CD4-positive, alpha-beta memory T cell (primary cell): ENCODE data around the gene SETBP1. TPM values are rescaled to one million over a fixed set of nuclear protein-coding genes. Genes with fewer than 3 reads are reported as not detected.

Experiments
- CTCF ChIA-PET: fragments of 350-600 bp; sonication (Branson Sonifier 250); formaldehyde crosslinking; loops from one replicate; lab custom pipeline; 2021; ENCODE audit warnings: inconsistent platforms; ENCODE audit not compliant: partially characterized antibody; lab: Charles Lee
- POLR2A ChIA-PET: fragments of 350-600 bp; sonication (Branson Sonifier 250); formaldehyde crosslinking; loops from one replicate; lab custom pipeline; 2021; ENCODE audit not compliant: partially characterized antibody; lab: Charles Lee
- DNase-seq, 5 donors: peaks; one replicate each; pipeline versions ENCODE4 v3.0.0 to v3.0.0-alpha.2; 2020 to 2022; ENCODE audit warnings: mixed read lengths in 1 of 5
- H3K27ac ChIP-seq: one replicate; pipeline ENCODE4 v1.7.0; 2013; ENCODE audit warnings: low read depth, low read length
- H3K27me3 ChIP-seq: 2 replicates; pipeline ENCODE4 v1.7.0; 2013; ENCODE audit warnings: mild to moderate bottlenecking, low read length, moderate library complexity; ENCODE audit not compliant: insufficient read depth
- H3K36me3 ChIP-seq: 2 replicates; pipeline ENCODE4 v1.7.0; 2013; ENCODE audit warnings: mild to moderate bottlenecking, low read length, moderate library complexity; ENCODE audit not compliant: insufficient read depth
- H3K4me1 ChIP-seq: 2 replicates; pipeline ENCODE4 v1.7.0; 2013; ENCODE audit warnings: mild to moderate bottlenecking, low read length, moderate library complexity; ENCODE audit not compliant: insufficient read depth
- H3K4me3 ChIP-seq, 2 donors: one replicate each; pipeline ENCODE4 v1.7.0; 2013; ENCODE audit warnings: low read length in 2 of 2, mild to moderate bottlenecking in 1 of 2
- H3K9me3 ChIP-seq, 2 donors: one replicate each; pipeline ENCODE4 v1.7.0; 2013; ENCODE audit warnings: low read length in 2 of 2, control low read depth in 1 of 2; ENCODE audit not compliant: control insufficient read depth in 1 of 2
- H3K27ac Mint-ChIP-seq, 7 donors: one replicate each; pipeline ENCODE4 v1.8.0; 2020 to 2021; ENCODE audit warnings: mixed read lengths in 7 of 7, mild to moderate bottlenecking in 6 of 7, inconsistent platforms in 3 of 7, moderate library complexity in 3 of 7
- H3K27me3 Mint-ChIP-seq, 2 donors: one replicate each; pipeline ENCODE4 v1.8.0; 2020 to 2021; ENCODE audit warnings: mixed read lengths in 2 of 2
- H3K36me3 Mint-ChIP-seq, 2 donors: one replicate each; pipeline ENCODE4 v1.8.0; 2020 to 2021; ENCODE audit warnings: mixed read lengths in 2 of 2, inconsistent platforms in 1 of 2, mild to moderate bottlenecking in 1 of 2
- H3K4me1 Mint-ChIP-seq, 4 donors: one replicate each; pipeline ENCODE4 v1.8.0; 2020 to 2021; ENCODE audit warnings: mixed read lengths in 4 of 4, mild to moderate bottlenecking in 1 of 4
- H3K4me3 Mint-ChIP-seq, 8 donors: one replicate each; pipeline ENCODE4 v1.8.0; 2020 to 2021; ENCODE audit warnings: mixed read lengths in 8 of 8, mild to moderate bottlenecking in 7 of 8, moderate library complexity in 6 of 8, inconsistent platforms in 3 of 8
- H3K9me3 Mint-ChIP-seq, 8 donors: one replicate each; pipeline ENCODE4 v1.8.0; 2020 to 2021; ENCODE audit warnings: mixed read lengths in 8 of 8, mild to moderate bottlenecking in 5 of 8, inconsistent platforms in 3 of 8, moderate library complexity in 1 of 8
- intact Hi-C: fragments of 100-400 bp; cut with micrococcal nuclease; formaldehyde crosslinking; loops from one replicate; pipeline ENCODE4 v1.15.1; 2023
- polyA plus RNA-seq, 2 donors: library from polyadenylated mRNA; unstranded; fragments of 300-500 nt; fragmentation: Illumina TruSeq; gene quantifications; one replicate each; pipeline ENCODE4 v1.2.3, GENCODE V29; 2021
- total RNA-seq, 2 experiments: library from RNA; stranded (reverse); gene quantifications; one replicate each; pipeline ENCODE4 v1.2.3, GENCODE V29; 2021

The SETBP1 gene
- total and polyA plus RNA-seq, 4 experiments from 2014 or later: 0.03 to 0.21 (median 0.09) TPM; not detected in 1

DNA sequence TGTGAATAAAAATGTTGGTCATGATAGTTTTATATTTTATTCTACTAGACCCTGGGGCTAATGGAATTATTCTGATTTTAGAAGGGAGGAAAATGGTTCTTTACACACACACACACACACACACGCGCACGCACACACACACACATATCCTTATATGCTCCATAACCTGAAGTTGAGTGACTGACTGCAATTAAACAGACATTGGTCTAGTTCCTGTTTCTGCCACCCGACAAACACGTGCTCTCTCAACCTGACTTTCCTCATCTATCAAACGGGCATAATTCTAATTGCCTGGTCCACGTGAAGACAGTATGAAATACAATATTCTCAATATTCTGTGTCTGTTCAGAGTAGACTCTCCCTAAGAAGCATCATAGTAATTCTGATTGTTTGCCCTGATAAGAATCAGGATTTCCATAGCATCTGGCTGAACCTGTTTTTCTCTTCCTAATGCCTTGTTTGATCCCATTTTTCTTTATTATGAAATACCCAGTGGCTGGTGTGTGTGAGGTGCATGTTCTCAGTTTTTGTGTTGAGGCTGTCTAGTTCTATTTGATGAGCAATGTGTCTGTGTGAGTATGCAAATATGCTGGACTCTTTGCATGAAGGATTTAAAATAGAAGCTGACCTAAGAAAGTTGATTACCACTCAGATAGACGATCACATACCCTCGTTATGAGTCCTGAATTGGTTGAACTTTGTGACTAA is 51.0 kb downstream of the SETBP1 start:
- intact Hi-C loops: no loop called here
- CTCF ChIA-PET: no interaction called here
- Mint-ChIP-seq H3K9me3 (no peaks in the 10 kb centered on the region), H3K36me3 (no peaks in the 10 kb centered on the region), H3K4me3 (no peak overlapping the region), H3K27ac (no peak overlapping the region), H3K4me1 (peaks cover 23 to 40% (median 26%) of the 10 kb centered on the region in 4 donors), H3K27me3 (peaks cover 0 to 2% of the 10 kb centered on the region in 2 donors)
- no peak for DNase-seq
- H3K9me3 ChIP-seq: no peaks in the 10 kb centered on the region
- POLR2A ChIA-PET: no interaction called here
- no peaks in the 10 kb centered on the region for H3K36me3 ChIP-seq
- peaks cover 40% of the 10 kb centered on the region for H3K4me1 ChIP-seq
- no peak overlapping the region for H3K4me3 ChIP-seq
- H3K27ac ChIP-seq: no peak overlapping the region
- no peaks in the 10 kb centered on the region for H3K27me3 ChIP-seq

DNA sequence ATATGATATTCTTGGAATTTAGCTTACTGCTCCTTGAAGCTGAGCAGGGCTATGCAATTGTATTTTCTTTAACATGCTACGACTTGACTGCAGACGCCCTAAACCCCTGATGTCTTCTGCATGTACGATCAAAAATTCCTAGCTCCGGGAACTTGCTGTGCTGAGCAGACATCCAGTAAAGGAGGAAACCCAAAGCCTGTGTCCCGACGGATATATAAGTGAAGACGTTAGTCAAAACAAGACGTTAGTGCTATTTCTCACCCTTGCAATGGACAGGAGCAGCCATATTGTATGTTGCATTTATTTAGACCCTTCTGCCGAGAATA is 51.5 kb downstream of the SETBP1 start:
- no peaks in the 10 kb centered on the region for H3K36me3 ChIP-seq
- H3K4me1 ChIP-seq: peaks cover 35% of the 10 kb centered on the region
- Mint-ChIP-seq H3K36me3 (no peaks in the 10 kb centered on the region), H3K9me3 (no peaks in the 10 kb centered on the region), H3K4me3 (no peak overlapping the region), H3K27me3 (peaks cover 0 to 2% of the 10 kb centered on the region in 2 donors), H3K27ac (no peak overlapping the region), H3K4me1 (peaks cover 17 to 35% (median 22%) of the 10 kb centered on the region in 4 donors)
- no peaks in the 10 kb centered on the region for H3K27me3 ChIP-seq
- ChIA-PET CTCF (no interaction called here), POLR2A (no interaction called here)
- no peak overlapping the region for H3K4me3 ChIP-seq
- intact Hi-C loops: no loop called here
- no peak for DNase-seq
- no peaks in the 10 kb centered on the region for H3K9me3 ChIP-seq
- no peak overlapping the region for H3K27ac ChIP-seq

DNA sequence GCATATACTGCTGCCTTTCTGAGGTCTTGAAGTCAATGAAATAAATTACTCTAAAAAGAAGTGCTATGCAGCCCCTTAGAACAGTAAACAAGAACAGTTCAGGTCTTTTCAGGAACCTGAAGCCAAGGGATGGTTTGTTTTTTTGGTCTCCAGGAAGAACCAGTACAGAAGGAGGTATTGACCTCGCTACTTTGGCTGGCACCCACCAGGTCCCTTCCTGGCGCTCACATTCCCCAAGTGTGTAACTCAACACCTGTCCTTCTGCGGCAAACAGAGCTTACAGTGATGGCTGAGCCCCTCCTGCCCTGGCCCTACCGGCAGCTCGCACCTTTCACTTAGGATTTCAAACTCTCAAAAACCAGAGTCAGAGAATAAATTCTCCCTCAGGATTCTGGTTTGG is 51.9 kb downstream of the SETBP1 start:
- Mint-ChIP-seq H3K4me3 (no peak overlapping the region), H3K4me1 (peaks cover 13 to 31% (median 18%) of the 10 kb centered on the region in 4 donors), H3K9me3 (no peaks in the 10 kb centered on the region), H3K27ac (no peak overlapping the region), H3K27me3 (peaks cover 0 to 2% of the 10 kb centered on the region in 2 donors), H3K36me3 (no peaks in the 10 kb centered on the region)
- Histone ChIP-seq H3K27me3 (no peaks in the 10 kb centered on the region), H3K27ac (no peak overlapping the region), H3K4me1 (peaks cover 31% of the 10 kb centered on the region), H3K4me3 (no peak overlapping the region), H3K36me3 (no peaks in the 10 kb centered on the region), H3K9me3 (no peaks in the 10 kb centered on the region)
- POLR2A ChIA-PET: no interaction called here
- DNase-seq: no peak
- CTCF ChIA-PET: no interaction called here
- intact Hi-C loops: no loop called here

DNA sequence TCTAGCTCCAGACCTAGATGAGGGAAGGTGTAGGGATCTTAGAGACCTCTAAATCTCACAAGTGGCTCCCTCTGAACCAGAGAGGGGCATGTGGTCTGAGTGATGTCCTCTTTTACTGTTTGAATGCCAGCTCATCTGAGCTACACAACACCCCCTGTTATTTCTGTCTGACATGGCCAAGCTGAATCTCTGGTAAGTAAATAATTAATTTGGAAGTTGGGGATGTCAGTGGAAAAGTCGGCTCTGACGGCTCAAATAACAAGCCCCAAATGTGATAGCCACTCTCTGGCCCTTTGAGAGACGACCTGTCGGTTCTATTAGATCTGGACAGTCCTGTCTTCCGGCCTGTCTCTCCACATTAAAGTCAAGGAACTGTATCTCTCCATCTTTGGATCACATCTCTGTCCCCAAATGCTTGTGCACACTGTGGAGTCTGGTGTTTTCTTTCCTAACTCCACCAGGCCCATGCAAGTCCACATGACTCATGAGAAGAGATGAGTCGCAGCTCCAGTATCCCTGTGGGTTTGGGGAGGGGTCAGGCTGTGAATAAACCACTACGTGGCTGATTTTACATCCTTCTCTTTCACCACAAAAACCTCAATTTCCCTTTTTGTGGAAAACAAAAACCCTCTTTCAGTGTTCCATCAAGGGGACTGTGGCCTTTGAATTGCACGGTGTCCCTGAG is 52.5 kb downstream of the SETBP1 start:
- no peaks in the 10 kb centered on the region for H3K36me3 ChIP-seq
- no peaks in the 10 kb centered on the region for H3K9me3 ChIP-seq
- H3K27me3 ChIP-seq: no peaks in the 10 kb centered on the region
- Mint-ChIP-seq H3K36me3 (no peaks in the 10 kb centered on the region), H3K27me3 (peaks cover 0 to 2% of the 10 kb centered on the region in 2 donors), H3K9me3 (no peaks in the 10 kb centered on the region), H3K4me3 (no peak overlapping the region), H3K27ac (no peak overlapping the region), H3K4me1 (peaks cover 12 to 27% (median 16%) of the 10 kb centered on the region in 4 donors)
- H3K4me3 ChIP-seq: no peak overlapping the region
- intact Hi-C loops: no loop called here
- CTCF ChIA-PET: no interaction called here
- no peak overlapping the region for H3K27ac ChIP-seq
- peaks cover 27% of the 10 kb centered on the region for H3K4me1 ChIP-seq
- POLR2A ChIA-PET: no interaction called here
- no peak for DNase-seq

DNA sequence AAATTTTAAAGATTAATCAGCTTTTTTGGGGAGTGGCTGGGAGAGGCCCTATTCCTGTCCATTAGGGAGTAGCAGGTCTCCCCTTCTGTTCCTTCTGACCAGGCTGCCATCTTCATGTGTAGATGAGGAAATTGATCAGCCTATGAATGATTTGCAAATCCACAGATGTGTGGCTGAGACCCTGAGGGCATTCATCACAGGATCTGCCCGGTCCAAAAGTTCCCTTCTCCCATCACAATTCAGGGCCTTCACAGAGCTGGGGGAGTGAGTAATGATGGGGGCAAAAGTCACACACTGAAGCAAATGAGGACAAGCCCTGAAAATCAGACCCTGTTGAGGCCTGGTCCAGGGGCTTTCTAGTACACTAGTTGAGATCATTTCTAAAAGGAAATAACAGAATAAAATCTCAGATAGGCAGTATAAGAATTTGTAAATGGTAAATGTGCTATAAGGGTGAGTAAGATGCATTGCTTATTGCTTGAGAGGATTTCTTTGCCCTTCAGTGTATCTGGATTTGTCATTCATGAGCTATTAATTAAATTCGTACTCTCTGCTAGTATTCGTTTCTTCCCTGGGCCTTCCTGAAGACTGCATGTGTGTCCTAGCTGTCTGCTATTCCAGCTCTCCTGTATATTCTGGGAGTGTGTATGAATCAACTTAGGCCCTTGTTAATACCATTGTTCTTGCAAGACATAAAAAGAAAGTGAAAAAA is 53.2 kb downstream of the SETBP1 start:
- intact Hi-C loops: no loop called here
- no peak for DNase-seq
- ChIA-PET POLR2A (no interaction called here), CTCF (no interaction called here)
- Mint-ChIP-seq H3K27me3 (peaks cover 0 to 2% of the 10 kb centered on the region in 2 donors), H3K27ac (no peak overlapping the region), H3K9me3 (no peaks in the 10 kb centered on the region), H3K4me3 (no peak overlapping the region), H3K4me1 (peaks cover 11 to 21% (median 14%) of the 10 kb centered on the region in 4 donors), H3K36me3 (no peaks in the 10 kb centered on the region)
- H3K4me3 ChIP-seq: no peak overlapping the region
- H3K27ac ChIP-seq: no peak overlapping the region
- peaks cover 24% of the 10 kb centered on the region for H3K4me1 ChIP-seq
- no peaks in the 10 kb centered on the region for H3K27me3 ChIP-seq
- no peaks in the 10 kb centered on the region for H3K36me3 ChIP-seq
- no peaks in the 10 kb centered on the region for H3K9me3 ChIP-seq

DNA sequence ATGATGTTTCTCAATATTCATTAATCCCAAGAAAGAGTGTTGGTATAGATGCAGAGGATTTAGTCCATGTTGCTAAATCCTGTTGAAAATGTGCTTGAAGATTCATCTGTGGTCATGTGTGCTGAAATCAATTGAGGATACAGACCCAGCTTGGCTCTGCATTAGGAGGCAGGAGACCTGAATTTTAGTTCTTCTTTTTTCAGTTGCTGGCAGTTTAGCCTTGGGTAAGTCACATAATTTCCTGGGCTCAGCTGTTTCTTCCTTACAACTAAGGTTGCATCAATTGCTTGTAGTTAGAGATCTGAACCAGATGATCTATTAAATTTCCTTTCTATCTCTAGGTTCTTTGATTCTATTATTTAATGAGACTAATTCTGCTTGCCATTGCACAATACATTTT is 54.4 kb downstream of the SETBP1 start:
- Mint-ChIP-seq H3K9me3 (no peaks in the 10 kb centered on the region), H3K36me3 (no peaks in the 10 kb centered on the region), H3K4me3 (no peak overlapping the region), H3K27me3 (peaks cover 0 to 2% of the 10 kb centered on the region in 2 donors), H3K27ac (no peak overlapping the region), H3K4me1 (peaks cover 2 to 10% (median 7%) of the 10 kb centered on the region in 4 donors)
- peaks cover 12% of the 10 kb centered on the region for H3K4me1 ChIP-seq
- ChIA-PET CTCF (no interaction called here), POLR2A (no interaction called here)
- no peak for DNase-seq
- H3K27me3 ChIP-seq: no peaks in the 10 kb centered on the region
- H3K27ac ChIP-seq: no peak overlapping the region
- intact Hi-C loops: no loop called here
- H3K4me3 ChIP-seq: no peak overlapping the region
- H3K36me3 ChIP-seq: no peaks in the 10 kb centered on the region
- no peaks in the 10 kb centered on the region for H3K9me3 ChIP-seq

DNA sequence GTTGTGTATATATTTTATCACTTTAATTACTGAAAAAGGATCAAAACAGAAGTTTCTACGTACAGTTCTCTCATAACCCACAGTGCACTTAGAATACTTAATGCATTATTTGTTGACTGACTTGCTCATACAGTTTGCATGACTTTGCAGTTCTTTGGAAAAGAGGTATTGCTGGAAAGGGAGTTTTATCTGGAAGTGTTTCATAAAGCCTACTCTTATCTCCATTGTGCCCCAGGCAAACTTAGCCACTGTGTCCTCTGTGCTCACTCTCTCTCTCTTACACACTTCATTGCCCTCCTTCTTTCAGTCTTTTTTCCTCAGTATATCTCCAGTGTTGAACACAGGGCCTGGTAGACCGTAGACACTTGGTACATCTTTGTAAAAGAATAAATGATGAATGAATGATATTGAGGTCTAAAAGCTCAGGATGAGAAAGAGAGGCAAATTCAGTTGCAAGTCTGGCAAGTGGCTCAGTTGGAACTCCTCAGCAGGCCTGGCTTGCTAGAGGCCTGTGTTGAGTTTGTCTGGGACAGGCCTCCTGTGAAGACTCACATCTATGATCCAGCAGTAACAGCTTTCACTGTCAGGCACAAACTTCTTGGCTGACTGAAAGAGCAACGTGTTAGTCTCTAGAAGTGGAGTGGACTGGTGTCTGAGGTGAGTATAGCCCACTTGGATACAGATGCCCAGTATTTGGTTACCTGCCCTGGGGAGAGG is 56.1 kb downstream of the SETBP1 start:
- POLR2A ChIA-PET: no interaction called here
- Histone ChIP-seq H3K36me3 (no peaks in the 10 kb centered on the region), H3K27me3 (no peaks in the 10 kb centered on the region), H3K4me1 (peaks cover 6% of the 10 kb centered on the region), H3K27ac (no peak overlapping the region), H3K9me3 (no peaks in the 10 kb centered on the region), H3K4me3 (no peak overlapping the region)
- intact Hi-C loops: no loop called here
- no peak overlapping the region for H3K27ac Mint-ChIP-seq
- H3K4me3 Mint-ChIP-seq: no peak overlapping the region
- no peak for DNase-seq
- H3K36me3 Mint-ChIP-seq: no peaks in the 10 kb centered on the region
- H3K9me3 Mint-ChIP-seq: no peaks in the 10 kb centered on the region
- H3K27me3 Mint-ChIP-seq: peaks cover 0 to 2% of the 10 kb centered on the region in 2 donors
- CTCF ChIA-PET: no interaction called here
- H3K4me1 Mint-ChIP-seq: peaks cover 1 to 8% (median 4%) of the 10 kb centered on the region in 4 donors
